K562 (cell line): ENCODE results near the gene GLB1L. TPM values are rescaled to one million over a fixed set of nuclear protein-coding genes. Genes with fewer than 3 reads are reported as not detected.

Experiments
- CBX1 ChIP-seq: sonication (generic); IDR thresholded peaks from 2 replicates; pipeline ENCODE4 v1.6.1; 2016; ENCODE audit warnings: antibody characterized with exemption, low read depth, mild to moderate bottlenecking
- ETV5 ChIP-seq: sonication (generic); formaldehyde crosslinking; IDR thresholded peaks from 2 replicates; pipeline ENCODE4 v1.4.0; 2020; ENCODE audit warnings: low read depth, mild to moderate bottlenecking, missing genetic modification reagents
- FOXK2 ChIP-seq, 2 experiments: fragments of 450-650 bp; IDR thresholded peaks in 1 of 2; conservative IDR thresholded peaks in 1 of 2; 2 replicates each; pipeline ENCODE4 v1.6.1; 2016; ENCODE audit warnings: low read depth in 2 of 2, mild to moderate bottlenecking in 1 of 2
- HMGXB4 ChIP-seq: sonication (generic); formaldehyde crosslinking; IDR thresholded peaks from 2 replicates; pipeline ENCODE4 v1.8.1; 2023; ENCODE audit warnings: mild to moderate bottlenecking, missing genetic modification reagents
- KAT7 ChIP-seq: sonication (generic); formaldehyde crosslinking; IDR thresholded peaks from 2 replicates; pipeline ENCODE4 v1.8.0; 2022; ENCODE audit warnings: missing genetic modification reagents, mild to moderate bottlenecking, borderline replicate concordance
- NCOA6 ChIP-seq: fragments of 450-650 bp; IDR thresholded peaks from 2 replicates; pipeline ENCODE4 v1.6.1; 2017; ENCODE audit warnings: mild to moderate bottlenecking
- PKNOX1 ChIP-seq: fragments of 450-650 bp; IDR thresholded peaks from 2 replicates; pipeline ENCODE4 v1.6.1; 2016
- PPARD ChIP-seq: fragments of 250-450 bp; sonication (Bioruptor Pico); IDR thresholded peaks from 2 replicates; pipeline ENCODE4 v1.8.0; 2022; ENCODE audit warnings: inconsistent platforms, mild to moderate bottlenecking, moderate library complexity
- RAD51 ChIP-seq: fragments of 450-650 bp; IDR thresholded peaks from 2 replicates; pipeline ENCODE4 v1.7.1; 2016; ENCODE audit warnings: low read depth, mild to moderate bottlenecking, borderline replicate concordance
- RFX7 ChIP-seq: fragments of 250-450 bp; sonication (Bioruptor Pico); IDR thresholded peaks from 2 replicates; pipeline ENCODE4 v1.5.1; 2021; ENCODE audit warnings: mild to moderate bottlenecking
- RNF2 ChIP-seq: sonication (generic); IDR thresholded peaks from 2 replicates; pipeline ENCODE4 v1.6.1; 2016
- SAFB2 ChIP-seq: fragments of 200-400 bp; formaldehyde crosslinking; IDR thresholded peaks from 2 replicates; pipeline ENCODE4 v1.6.1; 2018; ENCODE audit warnings: borderline replicate concordance, low read length, low read depth, moderate library complexity; ENCODE audit not compliant: severe bottlenecking
- SMC3 ChIP-seq: conservative IDR thresholded peaks from 2 replicates; pipeline ENCODE4 v1.6.1; 2011; ENCODE audit warnings: low read depth, low read length, improper control_type of control experiment; ENCODE audit not compliant: insufficient read depth
- SREBF2 ChIP-seq: sonication (generic); formaldehyde crosslinking; IDR thresholded peaks from 2 replicates; pipeline ENCODE4 v1.4.0; 2020; ENCODE audit warnings: mild to moderate bottlenecking, missing genetic modification reagents
- TEAD2 ChIP-seq: fragments of 450-650 bp; IDR thresholded peaks from 2 replicates; pipeline ENCODE4 v1.6.1; 2016; ENCODE audit warnings: missing genetic modification characterization, control low read depth, missing compliant biosample characterization
- ZNF134 ChIP-seq: fragments of 250-450 bp; sonication (Bioruptor Pico); conservative IDR thresholded peaks from 2 replicates; pipeline ENCODE4 v1.4.0; 2020
- ZNF311 ChIP-seq: fragments of 250-450 bp; sonication (Bioruptor Pico); IDR thresholded peaks from 2 replicates; pipeline ENCODE4 v1.4.0; 2020; ENCODE audit warnings: mild to moderate bottlenecking, moderate library complexity
- ZNF431 ChIP-seq: sonication (generic); formaldehyde crosslinking; IDR thresholded peaks from 2 replicates; pipeline ENCODE4 v1.8.0; 2022; ENCODE audit warnings: mild to moderate bottlenecking, missing genetic modification reagents
- ZNF449 ChIP-seq: fragments of 250-450 bp; sonication (Bioruptor Pico); IDR thresholded peaks from 2 replicates; pipeline ENCODE4 v1.8.0; 2022; ENCODE audit warnings: moderate library complexity, mild to moderate bottlenecking, inconsistent platforms
- ZNF592 ChIP-seq: fragments of 450-650 bp; IDR thresholded peaks from 2 replicates; pipeline ENCODE4 v1.6.1; 2017; ENCODE audit warnings: antibody characterized with exemption, mild to moderate bottlenecking
- ZNF778 ChIP-seq: fragments of 450-650 bp; formaldehyde crosslinking; IDR thresholded peaks from 2 replicates; pipeline ENCODE4 v1.4.0; 2020; ENCODE audit warnings: mild to moderate bottlenecking, moderate library complexity
- polyA plus RNA-seq, 8 experiments: library from polyadenylated mRNA; depleted of rRNA in 4 of 8; stranded (reverse) in 5 of 8; unstranded in 3 of 8; fragments of >200 nt; fragmentation: Nextera tagmentation in 2 of 8; fragmentation: Illumina TruSeq in 1 of 8; extraction: Ambion mirVana in 2 of 8; extraction: Trizol in 1 of 8; gene quantifications; 2 replicates each; pipeline versions ENCODE4 v1.2.1 to v1.2.3, GENCODE V29; 2011 to 2014; ENCODE audit warnings: inconsistent platforms in 1 of 8, missing spikeins in 1 of 8
- total RNA-seq, 7 experiments: library from RNA; depleted of rRNA in 6 of 7; stranded (reverse); fragments of >200 nt in 6 of 7; fragmentation: Illumina TruSeq in 2 of 7; extraction: Trizol in 2 of 7; gene quantifications; 2 replicates each; pipeline versions ENCODE4 v1.2.1 to v1.2.3, GENCODE V29; 2011 to 2021; ENCODE audit warnings: low replicate concordance in 1 of 7

The GLB1L gene
- total and polyA plus RNA-seq, 9 of the 15 experiments (the other 6 are each of a cell fraction or from before 2014, with no cell fraction given) = 0.42 to 2.9 (median 2.5) TPM

- TF ChIP-seq HMGXB4 (CRISPR knock-in tag) (no peak), ZNF778 (CRISPR knock-in tag) (no peak), PPARD (CRISPR knock-in tag) (no peak), SAFB2 (no peak), ZNF592 (no peak), TEAD2 (no peak), ZNF311 (CRISPR knock-in tag) (no peak), PKNOX1 (no peak), FOXK2 (conservative IDR thresholded peaks at IDR 0.05 in 1 of 2, IDR thresholded peaks at IDR 0.05 in 1 of 2; ENCODE audit: low read depth in 2 of 2) (peak; percentile 14 to 25; a peak in 1 of 4 replicates), KAT7 (CRISPR knock-in tag) (peak; percentile 73; the same call in 1 of the 2 replicates), CBX1 (no peak; the same call in 1 of the 2 replicates), NCOA6 (no peak), RNF2 (no peak), ZNF431 (CRISPR knock-in tag) (no peak), ZNF449 (no peak), ZNF134 (CRISPR knock-in tag) (no peak), SREBF2 (CRISPR knock-in tag) (no peak), RAD51 (no peak), RFX7 (CRISPR knock-in tag) (no peak), ETV5 (CRISPR knock-in tag) (peak; percentile 73; the same call in 1 of the 2 replicates), SMC3 (0 out of 2 replicates have a peak, but pooled peaks have one; percentile 3)
Observed at GRCh38 chr2:219245148-219245898, at the start of gene GLB1L, which contains the start of gene STK16 (continued).
